NT2/D1 (cell line): ENCODE results near the gene NOCT.

Experiments
- SUZ12 ChIP-seq: IDR thresholded peaks from 2 replicates; pipeline ENCODE4 v1.6.1; 2011; ENCODE audit not compliant: insufficient read length, insufficient read depth; ENCODE audit errors: extremely low read depth
- ZNF274 ChIP-seq: IDR thresholded peaks from 2 replicates; pipeline ENCODE4 v1.6.1; 2011; ENCODE audit warnings: mild to moderate bottlenecking, low read depth, low read length

GRCh38 chr4:138984647-138985046 lies 30.9 kb upstream of the NOCT start:
- TF ChIP-seq ZNF274 = no peak
- no peak for TF ChIP-seq SUZ12
